Tibial nerve (tissue), 4 donors: Measurements from ENCODE around the gene RPS6KA6.

Experiments used
- CTCF ChIP-seq, 5 experiments: fragments of 200-600 bp in 3 of 5; fragments of 450-650 bp in 2 of 5; sonication (generic) in 3 of 5; IDR thresholded peaks; one replicate each; pipeline ENCODE4 v1.5.1; 2016 to 2019; ENCODE audit warnings: antibody characterized with exemption in 5 of 5, mild to moderate bottlenecking in 3 of 5, moderate library complexity in 2 of 5
- EP300 ChIP-seq, 2 donors: sonication (generic); formaldehyde crosslinking; IDR thresholded peaks; one replicate each; pipeline ENCODE4 v1.6.1; 2017; ENCODE audit warnings: antibody characterized with exemption in 2 of 2, mild to moderate bottlenecking in 1 of 2

GRCh38 chrX:84144281-84144680, 43.7 kb downstream of the RPS6KA6 start:
- no peak for TF ChIP-seq EP300 (IDR thresholded peaks at IDR 0.05)
- no peak for TF ChIP-seq CTCF (IDR thresholded peaks at IDR 0.05)
